Mononuclear cell (primary cell): Measurements from ENCODE around the gene BZW1. TPM values are rescaled to one million over a fixed set of nuclear protein-coding genes. Genes with fewer than 3 reads are reported as not detected.
"Not testable (repeated sequence)": the region's sequence is repeated elsewhere in the genome, so short reads cannot be mapped to it uniquely, and the experiment has no call there.

ENCODE experiments used
- H3K27me3 ChIP-seq: 2 replicates; pipeline ENCODE4 v1.6.0; 2011; ENCODE audit warnings: low read length, control low read depth; ENCODE audit not compliant: insufficient read depth
- H3K4me1 ChIP-seq: 2 replicates; pipeline ENCODE4 v1.5.1; 2011; ENCODE audit warnings: mild to moderate bottlenecking, low read length, control low read depth; ENCODE audit not compliant: insufficient read depth
- H3K4me3 ChIP-seq: 2 replicates; pipeline ENCODE4 v1.5.1; 2011; ENCODE audit warnings: mild to moderate bottlenecking, low read length, moderate library complexity
- H3K9me3 ChIP-seq: 2 replicates; pipeline ENCODE4 v1.5.1; 2011; ENCODE audit warnings: low read depth, mild to moderate bottlenecking, control low read depth, low read length
- total RNA-seq: library from RNA; depleted of rRNA; stranded (reverse); fragments of >200 nt; gene quantifications from one replicate; pipeline ENCODE4 v1.2.3, GENCODE V29; 2012

BZW1 gene
- total RNA-seq, 1 donor: 559 TPM

DNA sequence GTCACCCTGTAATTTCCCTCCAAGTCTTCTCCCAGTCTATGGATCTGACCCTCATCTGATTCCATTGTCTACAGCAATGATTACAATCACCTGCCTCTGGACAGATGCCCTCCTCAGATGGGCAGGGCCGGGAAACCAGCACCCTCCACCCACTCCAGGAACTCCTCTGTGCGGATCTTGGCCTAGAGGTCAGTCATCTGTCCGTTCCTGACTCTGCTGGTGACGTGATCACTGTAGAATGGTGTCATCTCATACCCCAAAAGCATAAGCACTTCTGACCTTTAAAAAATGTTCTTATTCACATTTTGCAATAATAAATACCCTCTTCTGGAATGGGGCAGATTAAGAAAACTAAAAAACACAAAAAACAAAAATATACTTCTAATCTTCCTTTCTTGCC lies 29.5 kb upstream of the BZW1 start:
- no peaks in the 10 kb centered on the region for H3K9me3 ChIP-seq
- H3K27me3 ChIP-seq: no peaks in the 10 kb centered on the region
- H3K4me1 ChIP-seq: peaks cover 11% of the 10 kb centered on the region
- no peak overlapping the region for H3K4me3 ChIP-seq

DNA sequence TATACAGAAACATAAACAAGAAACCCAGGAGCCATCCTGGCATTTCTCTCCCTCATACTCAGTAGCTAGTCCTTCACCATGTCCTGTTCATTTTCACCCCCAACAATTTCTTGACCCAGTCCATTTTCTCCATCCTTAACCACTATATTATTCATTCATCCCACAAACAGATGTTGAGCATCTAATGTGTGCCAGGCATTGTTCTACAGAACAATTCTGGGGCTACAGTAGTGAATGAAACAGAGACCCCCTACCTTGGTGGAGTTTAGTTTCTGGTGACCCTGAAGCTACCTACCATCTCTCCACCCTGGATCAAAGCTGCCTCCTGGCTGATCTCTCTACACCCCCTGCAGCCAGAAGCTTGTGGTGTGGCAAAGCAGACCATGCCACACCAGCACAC lies 27.5 kb upstream of the BZW1 start:
- no peak overlapping the region for H3K4me3 ChIP-seq
- H3K27me3 ChIP-seq: no peaks in the 10 kb centered on the region
- H3K4me1 ChIP-seq: peaks cover 11% of the 10 kb centered on the region
- H3K9me3 ChIP-seq: no peaks in the 10 kb centered on the region

DNA sequence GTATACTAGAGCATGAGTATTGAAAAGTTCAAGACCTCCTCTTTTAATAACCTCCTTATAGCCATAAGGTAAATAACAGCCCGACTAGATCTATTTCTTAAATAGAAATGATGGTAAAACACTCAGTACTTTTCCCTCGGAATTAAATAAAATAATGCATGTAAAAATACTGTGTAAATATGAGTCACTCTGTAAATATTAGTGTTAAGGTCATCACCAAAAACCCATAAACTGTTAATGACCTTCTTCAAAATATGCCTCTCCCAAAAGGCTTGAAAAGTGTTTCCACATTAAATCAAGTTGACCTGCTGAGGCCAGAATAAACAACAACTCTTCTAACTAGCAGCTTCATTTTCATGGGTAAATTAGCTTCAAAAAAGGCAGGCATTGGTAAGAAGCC lies 25.3 kb upstream of the BZW1 start:
- Histone ChIP-seq H3K4me3 (no peak overlapping the region), H3K9me3 (no peaks in the 10 kb centered on the region), H3K27me3 (no peaks in the 10 kb centered on the region), H3K4me1 (peaks cover 10% of the 10 kb centered on the region)

DNA sequence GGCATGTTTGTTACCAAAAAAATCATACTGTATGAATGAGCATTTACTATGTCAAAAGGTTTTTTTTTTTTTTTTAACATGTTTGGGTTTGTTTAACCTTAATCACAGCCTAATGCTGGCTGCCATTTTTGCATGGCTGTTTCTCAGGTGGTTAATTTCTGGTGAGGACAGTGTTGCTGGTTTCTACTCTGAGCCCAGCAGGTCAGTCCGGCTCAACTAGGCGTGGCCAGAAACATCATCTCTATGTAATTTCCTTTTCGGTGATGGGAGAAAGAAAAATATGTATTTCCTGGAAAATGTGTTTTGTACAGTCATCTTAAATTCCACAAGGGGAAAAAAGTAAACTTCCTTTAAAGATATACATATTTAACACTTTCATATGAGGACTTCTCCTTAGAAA lies 24.9 kb upstream of the BZW1 start:
- H3K9me3 ChIP-seq: no peaks in the 10 kb centered on the region
- H3K27me3 ChIP-seq: no peaks in the 10 kb centered on the region
- H3K4me3 ChIP-seq: no peak overlapping the region
- peaks cover 6% of the 10 kb centered on the region for H3K4me1 ChIP-seq

DNA sequence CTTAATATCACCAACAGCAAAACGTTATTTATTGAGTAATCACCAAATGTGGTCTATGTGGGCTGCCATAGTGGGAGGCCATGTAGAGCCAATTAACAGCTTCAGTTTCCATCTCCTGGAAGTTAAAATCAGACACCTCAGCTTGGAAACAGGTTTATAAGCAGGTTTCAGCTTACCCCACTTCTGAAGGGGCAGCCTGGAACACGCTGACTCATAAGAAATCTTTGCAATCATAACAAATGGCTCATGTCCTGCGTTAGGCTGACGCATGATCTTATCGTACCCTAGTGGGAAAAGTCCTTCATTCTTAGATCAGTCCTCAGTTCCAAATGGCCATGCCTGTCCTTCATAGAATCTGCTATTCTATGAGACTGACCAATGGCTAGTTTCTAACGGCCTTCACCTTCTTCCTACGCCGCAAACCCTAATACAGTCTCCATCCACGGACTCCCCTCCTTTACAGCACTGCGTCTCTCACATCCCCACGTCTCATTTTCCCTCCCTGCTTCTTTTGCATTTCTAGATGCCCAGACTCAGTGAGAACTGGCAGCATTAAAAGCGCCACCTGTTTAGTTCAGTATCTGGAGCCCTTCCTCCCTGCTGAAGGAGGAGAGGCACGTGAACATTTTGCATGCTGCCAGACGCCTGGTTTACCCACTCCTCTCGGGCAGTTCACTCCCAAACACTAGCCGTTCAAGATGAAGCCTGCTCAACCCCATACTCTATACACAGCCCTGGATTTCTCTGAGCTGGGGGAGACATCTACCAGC lies 24.2 kb upstream of the BZW1 start:
- H3K4me1 ChIP-seq: no peaks in the 10 kb centered on the region
- no peaks in the 10 kb centered on the region for H3K27me3 ChIP-seq
- H3K9me3 ChIP-seq: no peaks in the 10 kb centered on the region
- H3K4me3 ChIP-seq: no peak overlapping the region

DNA sequence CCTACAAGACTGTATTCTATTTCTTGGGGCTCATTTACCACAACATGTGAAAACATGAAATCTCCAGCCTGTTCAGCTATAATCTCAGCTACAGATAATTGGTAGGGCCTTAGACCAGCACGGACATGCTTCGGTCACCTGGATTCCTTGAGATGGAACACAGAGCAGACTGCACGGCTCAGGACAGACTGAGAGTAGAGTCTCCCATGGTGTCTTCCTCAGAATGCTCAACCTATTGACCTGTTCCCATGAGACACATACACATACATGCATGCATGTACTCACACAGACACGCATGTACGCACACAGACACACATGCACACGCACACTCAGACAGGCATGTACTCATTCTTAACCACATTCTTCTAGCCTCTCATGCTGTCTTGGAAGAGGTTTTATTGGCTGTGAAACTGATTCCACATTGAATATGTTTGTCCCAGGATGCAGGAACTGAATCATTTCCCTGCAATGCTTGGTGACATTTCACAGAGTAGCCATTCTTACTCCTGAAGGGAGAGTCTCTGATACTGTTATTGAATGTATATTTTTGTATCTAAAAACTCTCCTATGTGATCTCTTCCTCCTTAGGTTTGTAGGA lies 23.5 kb upstream of the BZW1 start:
- H3K27me3 ChIP-seq: no peaks in the 10 kb centered on the region
- no peak overlapping the region for H3K4me3 ChIP-seq
- no peaks in the 10 kb centered on the region for H3K9me3 ChIP-seq
- no peaks in the 10 kb centered on the region for H3K4me1 ChIP-seq

DNA sequence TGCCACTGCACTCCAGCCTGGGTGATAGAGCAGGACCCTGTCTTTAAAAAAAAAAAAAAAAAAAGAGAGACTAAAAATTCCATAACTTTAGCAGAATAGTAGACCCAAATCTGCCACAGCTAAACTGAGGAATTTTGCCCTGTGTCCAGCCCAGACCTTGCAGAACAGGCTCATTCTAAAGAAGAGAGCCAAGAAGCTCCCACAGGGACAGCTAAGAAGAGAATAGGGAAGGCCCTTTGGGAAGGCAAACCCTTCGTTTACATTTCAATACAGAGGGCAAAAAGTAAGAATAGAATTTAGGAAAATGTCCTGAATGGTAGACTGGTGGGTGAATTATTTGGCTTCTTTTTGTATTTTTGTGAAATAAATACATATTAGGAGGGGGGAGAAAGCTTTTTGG lies 21.5 kb upstream of the BZW1 start:
- peaks cover 3% of the 10 kb centered on the region for H3K4me1 ChIP-seq
- H3K9me3 ChIP-seq: no peaks in the 10 kb centered on the region
- no peaks in the 10 kb centered on the region for H3K27me3 ChIP-seq
- H3K4me3 ChIP-seq: no peak overlapping the region

DNA sequence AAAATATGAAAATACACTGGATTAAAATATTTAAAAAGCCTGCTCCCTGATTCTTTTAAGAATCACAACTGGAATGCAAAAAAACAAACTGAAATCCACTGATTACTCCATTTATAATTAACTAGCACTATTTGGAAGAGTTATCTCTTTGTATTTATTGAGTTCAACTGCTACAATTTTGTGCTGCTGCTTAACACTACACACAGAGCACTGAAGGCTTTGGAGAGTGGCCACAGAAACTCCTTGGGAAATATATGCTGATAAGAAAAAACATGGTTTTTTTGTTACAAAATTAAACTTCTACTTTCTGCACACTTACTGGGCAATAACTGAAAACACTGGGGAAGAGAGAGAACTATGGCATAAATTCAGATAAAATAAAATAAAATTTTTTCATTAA lies 19.8 kb upstream of the BZW1 start:
- no peaks in the 10 kb centered on the region for H3K27me3 ChIP-seq

DNA sequence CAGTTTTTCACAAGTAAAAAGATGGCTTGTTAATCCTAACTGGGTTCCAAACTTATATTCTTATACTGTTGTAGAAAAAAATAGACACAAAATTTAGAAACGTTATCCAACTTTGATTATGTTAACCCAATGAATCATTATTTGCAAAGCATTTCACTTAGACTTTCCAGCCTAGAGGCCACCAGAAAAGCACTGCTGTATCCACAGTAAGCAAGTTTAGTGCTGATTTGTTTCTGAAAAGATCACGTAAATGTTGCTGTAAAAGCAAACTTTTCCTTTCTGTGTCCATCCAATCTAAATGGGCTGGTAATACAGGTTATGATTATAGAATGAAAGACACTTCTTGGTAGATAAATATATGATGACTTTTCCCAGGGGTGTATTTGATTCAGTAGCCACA lies 17.6 kb upstream of the BZW1 start:
- Histone ChIP-seq H3K4me3 (no peak overlapping the region), H3K27me3 (no peaks in the 10 kb centered on the region), H3K4me1 (peaks cover 13% of the 10 kb centered on the region), H3K9me3 (no peaks in the 10 kb centered on the region)

More for the DNA sequence above, 19.8 kb upstream of the BZW1 start:
- H3K4me1 ChIP-seq: peaks cover 8% of the 10 kb centered on the region
- H3K9me3 ChIP-seq: no peaks in the 10 kb centered on the region
- H3K4me3 ChIP-seq: no peak overlapping the region

DNA sequence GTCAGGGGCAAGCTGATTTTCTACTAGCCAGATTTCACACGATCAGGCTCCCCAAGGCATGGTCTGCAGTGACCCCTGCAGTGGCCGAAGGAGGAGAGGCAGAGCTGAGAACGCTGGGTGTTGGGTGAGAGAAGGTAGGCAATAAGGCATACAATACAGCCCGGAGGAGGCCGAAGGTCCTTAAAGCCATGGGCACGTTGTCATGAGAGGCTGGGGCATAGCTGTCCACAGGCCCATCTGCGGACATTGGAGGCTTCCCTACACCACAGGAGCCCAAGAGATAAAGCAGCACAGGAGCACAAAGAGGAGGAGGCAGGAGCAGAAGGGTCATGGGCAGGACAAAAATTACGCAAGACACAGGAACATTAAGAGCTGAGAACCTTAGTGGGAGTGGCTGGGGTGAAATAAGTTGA lies 16.7 kb upstream of the BZW1 start:
- Histone ChIP-seq H3K27me3 (no peaks in the 10 kb centered on the region), H3K4me3 (no peak overlapping the region), H3K4me1 (peaks cover 13% of the 10 kb centered on the region), H3K9me3 (no peaks in the 10 kb centered on the region)

DNA sequence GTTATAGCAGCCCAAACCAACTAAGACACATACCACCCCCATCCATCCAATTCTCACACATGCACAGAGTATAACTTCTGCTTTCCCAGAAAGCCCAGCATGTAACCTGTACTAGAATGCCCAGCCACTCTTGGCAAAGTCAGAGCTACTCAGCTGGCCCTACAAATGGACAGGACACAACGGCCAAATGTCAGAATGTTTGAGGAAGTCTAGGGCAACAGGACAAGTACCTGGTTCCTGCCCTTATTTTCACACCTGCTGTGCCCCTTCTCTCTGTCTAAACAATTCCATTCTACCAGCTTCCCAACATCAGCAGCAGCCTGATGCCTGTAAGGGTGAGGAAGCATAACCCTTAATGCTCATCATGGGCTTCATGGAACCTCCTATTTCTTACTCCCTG lies 15.1 kb upstream of the BZW1 start:
- Histone ChIP-seq H3K27me3 (no peaks in the 10 kb centered on the region), H3K9me3 (no peaks in the 10 kb centered on the region), H3K4me1 (peaks cover 13% of the 10 kb centered on the region), H3K4me3 (no peak overlapping the region)

DNA sequence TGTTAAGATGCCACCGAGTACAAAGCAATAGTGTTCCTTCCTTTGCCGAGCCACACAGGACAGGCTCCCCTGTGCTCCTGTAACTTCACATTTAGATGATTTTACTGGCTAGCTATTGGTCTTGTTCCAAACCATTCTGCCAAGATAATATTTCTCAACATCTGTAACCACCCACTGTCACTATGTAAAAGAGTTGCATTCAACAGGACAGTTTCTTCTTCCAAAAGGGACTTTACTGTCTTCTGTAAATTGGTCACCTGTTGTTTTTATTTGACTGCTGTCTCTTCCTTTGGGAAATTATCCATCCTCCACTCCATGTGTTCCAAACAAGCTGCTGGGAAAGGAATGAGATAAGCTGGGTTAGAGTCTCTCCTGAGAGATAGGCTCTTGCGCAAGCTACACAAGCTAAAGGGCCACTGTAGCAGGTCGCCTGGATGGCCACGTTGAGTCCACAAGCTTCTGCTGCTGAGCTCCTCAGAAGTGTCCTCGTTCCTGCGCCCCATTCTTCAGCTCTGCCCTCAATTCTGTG lies 14.4 kb upstream of the BZW1 start:
- H3K9me3 ChIP-seq: no peaks in the 10 kb centered on the region
- peaks cover 13% of the 10 kb centered on the region for H3K4me1 ChIP-seq
- H3K27me3 ChIP-seq: no peaks in the 10 kb centered on the region
- H3K4me3 ChIP-seq: no peak overlapping the region

DNA sequence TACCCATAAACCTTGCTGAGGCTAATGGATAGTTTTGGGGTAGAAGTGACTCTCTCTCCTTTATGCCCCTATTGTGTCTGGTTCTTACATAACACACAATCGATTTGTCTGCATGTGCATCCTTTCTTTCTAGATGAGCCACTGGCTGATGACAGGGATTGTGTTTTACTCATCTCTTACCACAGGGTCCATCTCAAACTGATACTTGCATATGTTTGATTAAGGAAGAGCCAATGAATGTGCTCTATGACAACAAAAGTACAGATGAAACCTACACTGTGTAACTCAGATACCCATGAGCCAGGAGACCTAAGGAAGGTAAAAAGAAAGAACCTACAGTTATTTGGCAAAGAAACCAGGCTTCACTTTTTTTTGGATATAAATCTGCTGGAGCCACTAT lies 13.2 kb upstream of the BZW1 start:
- Histone ChIP-seq H3K27me3 (no peaks in the 10 kb centered on the region), H3K4me1 (peaks cover 13% of the 10 kb centered on the region), H3K9me3 (no peaks in the 10 kb centered on the region), H3K4me3 (no peak overlapping the region)

DNA sequence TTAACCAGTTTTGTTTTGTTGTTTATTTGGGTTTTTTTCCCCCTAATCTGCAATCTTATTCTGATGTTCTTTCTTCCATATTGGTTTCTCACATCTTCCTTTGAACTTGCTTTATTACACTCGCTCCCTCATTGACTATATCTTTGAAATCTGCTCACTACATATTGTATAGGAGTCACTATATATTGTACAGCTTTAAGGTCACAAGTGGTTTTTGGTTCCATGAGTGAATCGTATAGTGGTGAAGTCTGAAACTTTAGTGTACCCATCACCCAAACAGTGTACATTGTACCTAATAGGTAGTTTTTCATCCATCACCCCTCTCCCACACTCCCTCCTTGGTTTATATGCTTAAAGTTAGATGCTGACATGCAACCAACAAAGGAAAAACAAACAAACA lies 11.3 kb upstream of the BZW1 start:
- H3K4me3 ChIP-seq: no peak overlapping the region

DNA sequence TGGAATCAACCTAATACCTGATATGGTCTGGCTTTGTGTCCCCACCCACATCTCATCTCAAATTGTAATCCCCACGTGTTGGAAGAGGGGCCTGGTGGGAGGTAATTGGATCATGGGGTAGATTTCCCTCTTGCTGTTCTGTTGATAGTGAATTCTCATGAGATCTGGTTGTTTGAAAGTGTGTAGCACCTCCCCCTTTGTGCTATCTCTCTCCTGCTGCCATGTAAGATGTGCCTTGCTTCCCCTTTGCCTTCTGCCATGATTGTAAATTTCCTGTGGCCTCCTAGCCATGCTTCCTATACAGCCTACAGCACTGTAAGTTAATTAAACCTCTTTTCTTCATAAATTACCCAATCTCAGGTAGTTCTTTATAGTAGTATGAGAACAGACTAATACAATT lies 10.3 kb upstream of the BZW1 start:
- not testable (repeated sequence) for H3K4me3 ChIP-seq, H3K4me1 ChIP-seq, H3K9me3 ChIP-seq, H3K27me3 ChIP-seq

More for the DNA sequence above, 11.3 kb upstream of the BZW1 start:
- Histone ChIP-seq H3K9me3 (no peaks in the 10 kb centered on the region), H3K27me3 (no peaks in the 10 kb centered on the region), H3K4me1 (peaks cover 10% of the 10 kb centered on the region)
